GM23338 (cell line): ENCODE results near the gene PCDHA12. TPM values are rescaled to one million over a fixed set of nuclear protein-coding genes. Genes with fewer than 3 reads are reported as not detected.

ENCODE experiments used
- POLR2AphosphoS5 ChIP-seq: IDR thresholded peaks from 2 replicates; pipeline ENCODE4 v1.6.1; 2016; ENCODE audit warnings: antibody characterized with exemption, low read depth
- ZNF462 ChIP-seq: fragments of 250-450 bp; sonication (Bioruptor Pico); IDR thresholded peaks from 2 replicates; pipeline ENCODE4 v1.5.0; 2020; ENCODE audit warnings: mild to moderate bottlenecking, moderate library complexity
- polyA plus RNA-seq: library from polyadenylated mRNA; unstranded; fragments of >200 nt; fragmentation: Nextera tagmentation; extraction: Ambion mirVana; gene quantifications from 2 replicates; pipeline ENCODE4 v1.2.1, GENCODE V29; 2016
- total RNA-seq: library from RNA; depleted of rRNA; stranded (reverse); fragments of >200 nt; shearing (Covaris generic); gene quantifications from 2 replicates; pipeline ENCODE4 v1.2.3, GENCODE V29; 2014
- TF ChIP-seq, protein P1 (sequence below): IDR thresholded peaks from one replicate; pipeline ENCODE4 v1.6.1; 2018; ENCODE audit warnings: antibody characterized with exemption; ENCODE audit not compliant: unreplicated experiment

Gene PCDHA12
- total and polyA plus RNA-seq, 2 experiments from 2014 or later, result 5.1 to 17.7 TPM

DNA sequence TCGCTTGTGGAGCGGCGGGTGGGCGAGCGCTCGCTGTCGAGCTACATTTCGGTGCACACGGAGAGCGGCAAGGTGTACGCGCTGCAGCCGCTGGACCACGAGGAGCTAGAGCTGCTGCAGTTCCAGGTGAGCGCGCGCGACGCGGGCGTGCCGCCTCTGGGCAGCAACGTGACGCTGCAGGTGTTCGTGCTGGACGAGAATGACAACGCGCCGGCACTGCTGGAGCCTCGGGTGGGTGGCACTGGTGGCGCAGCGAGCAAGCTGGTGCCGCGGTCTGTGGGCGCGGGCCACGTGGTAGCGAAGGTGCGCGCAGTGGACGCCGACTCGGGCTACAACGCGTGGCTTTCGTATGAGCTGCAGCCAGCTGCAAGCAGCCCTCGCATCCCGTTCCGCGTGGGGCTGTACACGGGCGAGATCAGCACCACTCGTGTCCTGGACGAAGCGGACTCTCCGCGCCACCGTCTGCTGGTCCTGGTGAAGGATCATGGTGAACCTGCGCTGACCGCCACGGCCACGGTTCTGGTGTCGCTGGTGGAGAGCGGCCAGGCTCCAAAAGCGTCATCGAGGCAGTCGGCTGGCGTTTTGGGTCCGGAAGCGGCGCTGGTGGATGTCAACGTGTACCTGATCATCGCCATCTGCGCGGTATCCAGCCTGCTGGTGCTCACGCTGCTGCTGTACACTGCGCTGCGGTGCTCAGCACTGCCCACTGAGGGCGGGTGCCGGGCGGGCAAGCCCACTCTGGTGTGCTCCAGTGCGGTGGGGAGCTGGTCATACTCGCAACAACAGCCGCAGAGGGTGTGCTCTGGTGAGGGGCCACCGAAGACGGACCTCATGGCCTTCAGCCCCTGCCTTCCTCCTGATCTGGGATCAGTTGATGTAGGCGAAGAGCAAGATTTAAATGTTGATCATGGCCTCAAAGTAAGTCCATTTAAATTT lies 32.0 kb upstream of the PCDHA12 start (continued):
- no peak for TF ChIP-seq ZNF462 (CRISPR knock-in tag)
- no peak for TF ChIP-seq POLR2AphosphoS5
- TF ChIP-seq, protein P1, sequence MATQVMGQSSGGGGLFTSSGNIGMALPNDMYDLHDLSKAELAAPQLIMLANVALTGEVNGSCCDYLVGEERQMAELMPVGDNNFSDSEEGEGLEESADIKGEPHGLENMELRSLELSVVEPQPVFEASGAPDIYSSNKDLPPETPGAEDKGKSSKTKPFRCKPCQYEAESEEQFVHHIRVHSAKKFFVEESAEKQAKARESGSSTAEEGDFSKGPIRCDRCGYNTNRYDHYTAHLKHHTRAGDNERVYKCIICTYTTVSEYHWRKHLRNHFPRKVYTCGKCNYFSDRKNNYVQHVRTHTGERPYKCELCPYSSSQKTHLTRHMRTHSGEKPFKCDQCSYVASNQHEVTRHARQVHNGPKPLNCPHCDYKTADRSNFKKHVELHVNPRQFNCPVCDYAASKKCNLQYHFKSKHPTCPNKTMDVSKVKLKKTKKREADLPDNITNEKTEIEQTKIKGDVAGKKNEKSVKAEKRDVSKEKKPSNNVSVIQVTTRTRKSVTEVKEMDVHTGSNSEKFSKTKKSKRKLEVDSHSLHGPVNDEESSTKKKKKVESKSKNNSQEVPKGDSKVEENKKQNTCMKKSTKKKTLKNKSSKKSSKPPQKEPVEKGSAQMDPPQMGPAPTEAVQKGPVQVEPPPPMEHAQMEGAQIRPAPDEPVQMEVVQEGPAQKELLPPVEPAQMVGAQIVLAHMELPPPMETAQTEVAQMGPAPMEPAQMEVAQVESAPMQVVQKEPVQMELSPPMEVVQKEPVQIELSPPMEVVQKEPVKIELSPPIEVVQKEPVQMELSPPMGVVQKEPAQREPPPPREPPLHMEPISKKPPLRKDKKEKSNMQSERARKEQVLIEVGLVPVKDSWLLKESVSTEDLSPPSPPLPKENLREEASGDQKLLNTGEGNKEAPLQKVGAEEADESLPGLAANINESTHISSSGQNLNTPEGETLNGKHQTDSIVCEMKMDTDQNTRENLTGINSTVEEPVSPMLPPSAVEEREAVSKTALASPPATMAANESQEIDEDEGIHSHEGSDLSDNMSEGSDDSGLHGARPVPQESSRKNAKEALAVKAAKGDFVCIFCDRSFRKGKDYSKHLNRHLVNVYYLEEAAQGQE, result no peak
